ENCODE measurements around the gene SERHL2. TPM values are rescaled to one million over a fixed set of nuclear protein-coding genes. Genes with fewer than 3 reads are reported as not detected.
"Not testable (repeated sequence)": the region's sequence is repeated elsewhere in the genome, so short reads cannot be mapped to it uniquely, and the experiment has no call there.

The SERHL2 gene
- total and polyA plus RNA-seq, 12 donors: 1.4 to 6.1 (median 3.5) TPM

DNA sequence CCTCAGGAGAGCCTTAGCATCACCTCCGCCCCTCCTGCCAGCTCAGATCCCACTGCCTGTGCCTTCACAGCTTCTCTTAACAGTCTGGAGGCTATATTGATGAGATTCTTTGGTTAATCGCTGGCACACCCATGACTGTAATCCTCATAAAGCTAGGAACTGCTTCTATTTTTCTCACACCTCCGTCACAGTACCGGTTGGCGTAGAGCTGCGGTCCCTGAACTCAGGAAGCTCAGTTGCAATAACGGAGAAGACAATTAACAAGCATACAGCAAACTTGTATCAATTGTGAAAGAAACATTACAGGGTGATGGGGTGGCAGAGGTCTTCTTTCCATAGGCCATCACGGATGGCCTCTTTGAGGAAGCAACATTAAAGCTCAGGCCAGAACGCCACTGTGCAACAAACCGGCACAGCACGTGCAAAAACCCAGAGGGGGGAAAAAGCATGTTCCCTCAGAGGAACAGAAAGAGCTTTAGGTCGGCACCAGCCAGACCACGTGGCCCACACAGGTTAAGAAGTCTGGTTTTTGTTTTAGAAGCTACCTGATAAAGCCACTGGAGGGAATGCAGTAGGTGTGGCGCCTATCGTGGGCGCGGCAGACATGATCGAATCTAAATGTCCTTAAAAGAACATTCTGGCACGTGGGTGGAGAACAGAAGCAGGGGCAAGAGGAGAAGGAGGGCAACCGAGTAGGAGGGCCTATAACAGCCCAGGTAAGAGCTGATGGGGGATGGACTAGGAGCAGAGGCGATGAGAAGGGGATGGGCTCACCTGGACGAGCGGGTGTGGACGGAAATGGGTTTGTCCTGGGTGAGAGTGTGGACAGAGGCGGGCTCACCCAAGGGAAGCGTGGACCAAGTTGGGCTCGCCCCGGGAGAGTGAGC, 34.9 kb upstream of the SERHL2 start:
- H3K36me3 ChIP-seq: peaks cover 0 to 37% (median 24%) of the 10 kb centered on the region in 9 donors
- not testable (repeated sequence) for DNase-seq, H3K27me3 ChIP-seq, H3K9me3 ChIP-seq
- intact Hi-C loops (cut with DNase I): loop anchor here in 2 of 10 donors (5.0 to 10.0 kb wide), 2 partner anchors 33 to 96 kb away; partner anchors contain the start of genes POLDIP3 (in 1 of the 2) and SERHL2 (in 1 of the 2)
- peak overlapping the region; percentile 68 to 100 (median 96) for H3K4me3 ChIP-seq
- peak in 4 of 8 donors; percentile 1 to 28 (median 15) for ATAC-seq
- H3K4me1 ChIP-seq: peaks cover 0 to 31% (median 12%) of the 10 kb centered on the region in 9 donors
- 24% methylated on average over 13 to 17 of the region's 28 CpGs for WGBS, 2 donors
- peak overlapping the region in 9 of 10 donors; percentile 7 to 90 (median 84) for H3K27ac ChIP-seq

DNA sequence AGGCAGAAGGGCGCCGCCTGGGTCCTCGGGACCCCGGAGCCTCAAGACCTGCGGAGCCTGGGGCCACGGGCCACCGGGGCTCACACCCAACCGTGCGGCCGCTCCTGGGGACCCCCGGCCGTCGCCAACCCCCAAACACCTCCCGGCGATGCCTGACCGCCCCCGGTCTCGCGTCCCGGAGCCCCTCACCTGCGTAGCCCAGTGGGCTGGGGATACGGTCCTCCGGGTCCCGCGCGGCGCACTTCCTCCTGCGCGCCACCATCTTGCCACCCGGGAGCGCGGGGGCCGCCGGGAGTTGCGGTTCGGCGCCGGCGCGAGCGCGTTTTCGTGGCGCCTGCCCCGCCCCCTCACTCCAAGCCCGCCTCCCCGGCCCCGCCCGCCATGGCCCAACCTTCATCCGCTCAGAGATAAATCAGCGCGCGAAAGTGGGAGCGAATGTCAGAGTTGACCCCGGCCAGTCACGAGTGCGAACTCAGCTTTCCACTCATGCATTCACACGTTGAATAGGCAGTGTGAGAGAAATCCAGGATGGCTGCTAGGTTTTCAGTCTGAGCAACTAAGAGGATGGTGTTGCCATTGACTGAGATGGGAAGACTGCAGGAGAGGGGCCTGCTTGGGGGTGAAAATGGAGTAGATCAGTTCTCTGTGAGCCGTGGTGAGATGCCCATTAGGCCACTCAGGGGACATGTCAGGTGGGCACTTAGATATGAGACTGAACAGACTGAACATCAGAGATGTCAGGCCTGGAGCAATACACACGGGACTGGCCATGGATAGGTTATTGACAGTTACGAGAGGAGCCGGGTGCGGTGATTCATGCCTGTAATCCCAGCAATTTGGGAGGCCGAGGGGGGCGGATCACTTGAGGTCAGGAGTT, 34.0 kb upstream of the SERHL2 start, which contains the start of gene RRP7A:
TSS of gene RRP7A (minus strand) at position 272 of the 877 bp plus-strand sequence. CDS start at position 262, 10 bp downstream.
- Histone ChIP-seq H3K4me1 (peaks cover 0 to 28% (median 12%) of the 10 kb centered on the region in 9 donors), H3K9me3 (no peaks in the 10 kb centered on the region), H3K36me3 (peaks cover 0 to 29% (median 17%) of the 10 kb centered on the region in 9 donors), H3K4me3 (peak within 1 kb of the TSS; percentile 68 to 100 (median 96)), H3K27me3 (no peaks in the 10 kb centered on the region), H3K27ac (peak within 1 kb of the TSS in 9 of 10 donors; percentile 7 to 90 (median 84))
- DNase-seq (peak; percentile 87 to 88), ATAC-seq (peak; percentile 90 to 97 (median 94))
- TF ChIP-seq, protein P1, sequence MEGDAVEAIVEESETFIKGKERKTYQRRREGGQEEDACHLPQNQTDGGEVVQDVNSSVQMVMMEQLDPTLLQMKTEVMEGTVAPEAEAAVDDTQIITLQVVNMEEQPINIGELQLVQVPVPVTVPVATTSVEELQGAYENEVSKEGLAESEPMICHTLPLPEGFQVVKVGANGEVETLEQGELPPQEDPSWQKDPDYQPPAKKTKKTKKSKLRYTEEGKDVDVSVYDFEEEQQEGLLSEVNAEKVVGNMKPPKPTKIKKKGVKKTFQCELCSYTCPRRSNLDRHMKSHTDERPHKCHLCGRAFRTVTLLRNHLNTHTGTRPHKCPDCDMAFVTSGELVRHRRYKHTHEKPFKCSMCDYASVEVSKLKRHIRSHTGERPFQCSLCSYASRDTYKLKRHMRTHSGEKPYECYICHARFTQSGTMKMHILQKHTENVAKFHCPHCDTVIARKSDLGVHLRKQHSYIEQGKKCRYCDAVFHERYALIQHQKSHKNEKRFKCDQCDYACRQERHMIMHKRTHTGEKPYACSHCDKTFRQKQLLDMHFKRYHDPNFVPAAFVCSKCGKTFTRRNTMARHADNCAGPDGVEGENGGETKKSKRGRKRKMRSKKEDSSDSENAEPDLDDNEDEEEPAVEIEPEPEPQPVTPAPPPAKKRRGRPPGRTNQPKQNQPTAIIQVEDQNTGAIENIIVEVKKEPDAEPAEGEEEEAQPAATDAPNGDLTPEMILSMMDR (IDR thresholded peaks at IDR 0.05): no peak
- WGBS, 2 donors: 6 to 7% methylated on average over 38 to 65 of the region's 65 CpGs
- intact Hi-C loops (cut with DNase I): loop anchor here in 2 of 10 donors (5.0 to 10.0 kb wide), 2 partner anchors 33 to 95 kb away; partner anchors contain the start of genes POLDIP3 (in 1 of the 2) and SERHL2 (in 1 of the 2)

DNA sequence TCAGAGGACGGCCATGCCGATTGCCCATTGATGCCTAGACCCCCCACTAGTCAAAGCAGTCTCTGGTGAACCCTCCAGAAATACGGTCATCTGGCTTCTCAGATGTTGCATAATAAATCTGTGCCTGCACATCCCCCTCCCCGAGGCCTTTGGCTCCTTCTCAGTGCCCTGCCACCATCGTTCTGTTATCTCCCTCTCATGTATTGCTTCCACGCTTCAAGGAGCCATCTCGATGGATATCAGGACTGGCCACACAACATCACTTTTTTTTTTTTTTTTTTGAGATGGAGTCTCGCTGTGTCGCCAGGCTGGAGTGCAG, 32.6 kb upstream of the SERHL2 start:
- intact Hi-C loops (cut with DNase I): no loop called here
- WGBS, 2 donors: 88 to 89% methylated on average over 9 of the region's 9 CpGs
- peaks cover 0 to 17% (median 8%) of the 10 kb centered on the region in 9 donors for H3K36me3 ChIP-seq

DNA sequence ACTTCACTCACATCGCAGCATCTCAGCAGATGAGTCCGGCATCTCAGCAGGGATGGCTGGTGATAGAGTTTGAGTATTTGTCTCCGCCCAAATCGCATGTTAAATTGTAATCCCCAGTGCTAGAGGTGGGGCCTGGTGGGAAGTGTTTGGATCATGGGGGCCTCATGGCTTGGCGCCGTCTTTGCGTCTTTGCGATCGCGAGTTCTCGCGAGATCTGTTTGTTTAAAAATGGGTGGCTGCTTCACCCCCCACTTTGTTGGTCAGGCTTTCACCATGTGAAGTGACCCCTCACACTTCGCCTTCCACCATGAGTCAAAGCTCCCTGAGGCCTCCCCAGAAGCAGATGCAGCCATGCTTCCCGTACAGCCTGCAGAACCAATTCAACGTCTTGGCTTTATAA, 31.2 kb upstream of the SERHL2 start:
- 95 to 97% methylated on average over 15 of the region's 15 CpGs for WGBS, 2 donors
- ATAC-seq: no peak

More for the DNA sequence above, 32.6 kb upstream of the SERHL2 start:
- H3K27ac ChIP-seq: no peak overlapping the region
- TF ChIP-seq, protein P1 (IDR thresholded peaks at IDR 0.05): no peak
- ATAC-seq (no peak), DNase-seq (no peak)
- H3K4me3 ChIP-seq: no peak overlapping the region
- H3K9me3 ChIP-seq: no peaks in the 10 kb centered on the region
- H3K27me3 ChIP-seq: no peaks in the 10 kb centered on the region
- peaks cover 0 to 22% (median 12%) of the 10 kb centered on the region in 9 donors for H3K4me1 ChIP-seq

More for the DNA sequence above, 31.2 kb upstream of the SERHL2 start:
- Histone ChIP-seq H3K4me3 (no peak overlapping the region), H3K4me1 (peaks cover 0 to 19% (median 12%) of the 10 kb centered on the region in 9 donors), H3K9me3 (no peaks in the 10 kb centered on the region), H3K27ac (no peak overlapping the region), H3K27me3 (no peaks in the 10 kb centered on the region), H3K36me3 (peaks cover 0 to 4% (median under 1%) of the 10 kb centered on the region in 9 donors)
- TF ChIP-seq, protein P1 (IDR thresholded peaks at IDR 0.05): no peak
- no peak for DNase-seq
- intact Hi-C loops (cut with DNase I): no loop called here
